Bronchial epithelial cell (primary cell): Measurements from ENCODE around the gene STN1. TPM values are rescaled to one million over a fixed set of nuclear protein-coding genes. Genes with fewer than 3 reads are reported as not detected.

ENCODE experiments used
- DNase-seq: peaks from one replicate; pipeline ENCODE4 v3.0.0-alpha.2; 2010; ENCODE audit warnings: low read depth
- FAIRE-seq: peaks from 2 replicates; lab custom pipeline; 2011; peaks lifted over from hg19 to GRCh38; lab: Jason Lieb, UNC
- H3K27me3 ChIP-seq: 2 replicates; pipeline ENCODE4 v1.5.1; 2011; ENCODE audit warnings: low read length; ENCODE audit not compliant: control insufficient read depth, insufficient read depth
- H3K36me3 ChIP-seq: 2 replicates; pipeline ENCODE4 v1.5.1; 2011; ENCODE audit warnings: low read length; ENCODE audit not compliant: control insufficient read depth, insufficient read depth
- H3K4me3 ChIP-seq: 2 replicates; pipeline ENCODE4 v1.5.1; 2011; ENCODE audit warnings: mild to moderate bottlenecking, low read depth, low read length, control low read depth
- CTCF ChIP-seq: IDR thresholded peaks from 2 replicates; pipeline ENCODE4 v1.5.1; 2011; ENCODE audit warnings: mild to moderate bottlenecking, moderate library complexity, low read length, control low read depth, inconsistent platforms; ENCODE audit not compliant: insufficient read depth, severe bottlenecking
- total RNA-seq: library from RNA; depleted of rRNA; stranded (reverse); fragments of >200 nt; gene quantifications from 2 replicates; pipeline ENCODE4 v1.2.1, GENCODE V29; 2014

Gene STN1
- total RNA-seq, 1 donor from 2014 or later: 67.7 TPM

GRCh38 chr10:103832806-103833205, 85.2 kb downstream of the STN1 start:
- no peak overlapping the region for H3K4me3 ChIP-seq
- FAIRE-seq (no peak), DNase-seq (no peak)
- no peaks in the 10 kb centered on the region for H3K36me3 ChIP-seq
- no peak for TF ChIP-seq CTCF
- no peaks in the 10 kb centered on the region for H3K27me3 ChIP-seq

Other genes starting within 250 kb of the STN1 start
- gene SH3PXD2A, start 62.6 kb downstream of the STN1 start, total RNA-seq: 12.4 and 16.1 TPM in 2 replicates
- 85.3 and 112 TPM in 2 replicates for gene SLK, start 49.0 kb upstream of the STN1 start, total RNA-seq
- 594 and 626 TPM in 2 replicates for gene COL17A1, start 167.7 kb upstream of the STN1 start, total RNA-seq
- gene SFR1, start 204.0 kb upstream of the STN1 start, total RNA-seq: 3.2 and 4.1 TPM in 2 replicates